GM12878 (cell line): ENCODE data around the gene VMP1. TPM values are rescaled to one million over a fixed set of nuclear protein-coding genes. Genes with fewer than 3 reads are reported as not detected.

Source experiments
- ATAC-seq: fragments of 200-7000 bp; cut with Tn5 transposase; 3 replicates; pipeline ENCODE4 v1.9.1; 2020; ENCODE audit warnings: mild to moderate bottlenecking, moderate library complexity
- BruUV-seq: library from RNA; stranded (reverse); fragments of 400-500 nt; replicated peaks from 2 replicates; lab custom pipeline; 2021; lab: Mats Ljungman, UMichigan
- CTCF ChIA-PET: fragments of 300-600 bp; sonication (Branson Sonifier 250); formaldehyde crosslinking; extraction: SDS; loops from one replicate; lab custom pipeline; 2021; ENCODE audit warnings: inconsistent platforms; lab: Yijun Ruan, JAX
- POLR2A ChIA-PET: fragments of 350-600 bp; formaldehyde crosslinking; extraction: SDS; loops from one replicate; lab custom pipeline; 2021; ENCODE audit warnings: inconsistent platforms; lab: Charles Lee
- RAD21 ChIA-PET: fragments of 300-600 bp; sonication (Branson Sonifier 250); formaldehyde crosslinking; loops from one replicate; lab custom pipeline; 2023; ENCODE audit warnings: antibody characterized with exemption; ENCODE audit not compliant: unreplicated experiment; lab: Charles Lee
- SMC1A ChIA-PET: fragments of 300-600 bp; sonication (Branson Sonifier 250); formaldehyde crosslinking; loops from one replicate; lab custom pipeline; 2023; ENCODE audit not compliant: unreplicated experiment, uncharacterized antibody; lab: Charles Lee
- DNase-seq: peaks from one replicate; pipeline ENCODE4 v3.0.0-alpha.2; 2011; ENCODE audit warnings: low read depth, low spot score
- FAIRE-seq: peaks from 3 replicates; lab custom pipeline; 2011; peaks lifted over from hg19 to GRCh38; lab: Jason Lieb, UNC
- H2AFZ ChIP-seq: 2 replicates; pipeline ENCODE4 v1.6.0; 2011; ENCODE audit warnings: low read depth, low read length, control low read depth; ENCODE audit not compliant: control insufficient read depth
- H3K27ac ChIP-seq: 2 replicates; pipeline ENCODE4 v1.5.1; 2011; ENCODE audit warnings: control low read depth; ENCODE audit not compliant: control insufficient read depth, insufficient read depth
- H3K27me3 ChIP-seq, 2 experiments: replicated peaks in 1 of 2; 2 replicates each; pipeline versions ENCODE4 v1.6.0 to v1.6.1; 2011; ENCODE audit warnings: low read length in 1 of 2; ENCODE audit not compliant: control insufficient read depth in 2 of 2, insufficient read depth in 2 of 2
- H3K36me3 ChIP-seq, 2 experiments: 2 replicates each; pipeline ENCODE4 v1.5.1; 2011; ENCODE audit warnings: low read length in 1 of 2; ENCODE audit not compliant: control insufficient read depth in 2 of 2, insufficient read depth in 2 of 2
- H3K4me1 ChIP-seq: 2 replicates; pipeline ENCODE4 v1.6.1; 2011; ENCODE audit warnings: mild to moderate bottlenecking, low read length, moderate library complexity, mixed read lengths; ENCODE audit not compliant: control insufficient read depth, insufficient read depth
- H3K4me2 ChIP-seq: 2 replicates; pipeline ENCODE4 v1.6.0; 2011; ENCODE audit warnings: control low read depth; ENCODE audit not compliant: control insufficient read depth, insufficient read depth
- H3K4me3 ChIP-seq: fragments of 200-600 bp; sonication (generic); 2 replicates; pipeline ENCODE4 v1.5.1; 2016
- H3K79me2 ChIP-seq: 2 replicates; pipeline ENCODE4 v1.6.0; 2011; ENCODE audit warnings: low read length; ENCODE audit not compliant: control insufficient read depth, insufficient read depth
- H3K9ac ChIP-seq: 2 replicates; pipeline ENCODE4 v1.8.0; 2011; ENCODE audit warnings: low read length, control low read depth, mixed read lengths; ENCODE audit not compliant: control insufficient read depth, insufficient read depth
- H3K9me3 ChIP-seq: replicated peaks from 3 replicates; pipeline ENCODE4 v1.5.1; 2011; ENCODE audit warnings: mild to moderate bottlenecking, low read length; ENCODE audit not compliant: control insufficient read depth, insufficient read depth
- H4K20me1 ChIP-seq: 2 replicates; pipeline ENCODE4 v1.6.0; 2011; ENCODE audit not compliant: control insufficient read depth, insufficient read depth
- CBX3 ChIP-seq: fragments of 200-600 bp; sonication (generic); IDR thresholded peaks from 2 replicates; pipeline ENCODE4 v1.6.1; 2016; ENCODE audit warnings: low read depth, borderline replicate concordance
- FOXK2 ChIP-seq: fragments of 450-650 bp; IDR thresholded peaks from 2 replicates; pipeline ENCODE4 v1.6.1; 2017; ENCODE audit warnings: mild to moderate bottlenecking, moderate library complexity
- KAT2A ChIP-seq: conservative IDR thresholded peaks from 2 replicates; pipeline ENCODE4 v1.6.1; 2011; ENCODE audit warnings: low read depth, low read length; ENCODE audit not compliant: control insufficient read depth
- PAX5 ChIP-seq: IDR thresholded peaks from 2 replicates; pipeline ENCODE4 v1.6.1; 2011; ENCODE audit warnings: low read depth, low read length, borderline replicate concordance
- POLR2AphosphoS5 ChIP-seq: IDR thresholded peaks from 2 replicates; pipeline ENCODE4 v1.6.1; 2011; ENCODE audit warnings: mild to moderate bottlenecking, low read length, inconsistent platforms
- RB1 ChIP-seq: fragments of 450-650 bp; formaldehyde crosslinking; IDR thresholded peaks from 2 replicates; pipeline ENCODE4 v1.6.1; 2017; ENCODE audit warnings: mild to moderate bottlenecking, borderline replicate concordance
- SP1 ChIP-seq: IDR thresholded peaks from one replicate; pipeline ENCODE4 v1.6.1; 2011; ENCODE audit warnings: low read depth, low read length
- WGBS: methylation state at CpG from one replicate; pipeline ENCODE4 v1.1.6; 2016; ENCODE audit warnings: low lambda C conversion rate; ENCODE audit not compliant: insufficient replicate concordance, insufficient coverage; ENCODE audit errors: missing lambda C conversion rate; 5-methylcytosine and 5-hydroxymethylcytosine counted together
- in situ Hi-C: fragments of 300-500 bp; cut with MboI; formaldehyde crosslinking; loops from 9 replicates; pipeline ENCODE4 v1.14.3; 2018; ENCODE audit warnings: mixed read lengths
- intact Hi-C: fragments of 100-400 bp; cut with micrococcal nuclease; formaldehyde crosslinking; loops from one replicate; pipeline ENCODE4 v1.14.2; 2022; ENCODE audit not compliant: unreplicated experiment
- polyA plus RNA-seq, 11 experiments: library from polyadenylated mRNA; depleted of rRNA in 4 of 11; unstranded in 6 of 11; stranded (reverse) in 5 of 11; fragments of >200 nt; fragmentation: Nextera tagmentation in 4 of 11; fragmentation: Illumina TruSeq in 1 of 11; extraction: Ambion mirVana in 4 of 11; extraction: Trizol in 1 of 11; gene quantifications; 1 replicate in 1 of 11; 2 replicates in 10 of 11; pipeline versions ENCODE4 v1.2.1 to v1.2.3, GENCODE V29; 2011 to 2016; ENCODE audit warnings: inconsistent platforms in 2 of 11, missing spikeins in 2 of 11, low read depth in 1 of 11
- total RNA-seq, 4 experiments: library from RNA; depleted of rRNA in 3 of 4; stranded (reverse); fragments of >200 nt in 3 of 4; fragmentation: Illumina TruSeq in 1 of 4; extraction: Trizol in 1 of 4; gene quantifications; 2 replicates each; pipeline versions ENCODE4 v1.2.1 to v1.2.3, GENCODE V29; 2013 to 2021
- TF ChIP-seq, protein P1 (sequence below): fragments of 450-650 bp; IDR thresholded peaks from 2 replicates; pipeline ENCODE4 v1.6.1; 2016; ENCODE audit warnings: mild to moderate bottlenecking

The VMP1 gene
- total and polyA plus RNA-seq, 10 of the 15 experiments (the other 5 are each of a cell fraction or from before 2014, with no cell fraction given): 88.4 to 199 (median 132) TPM

DNA sequence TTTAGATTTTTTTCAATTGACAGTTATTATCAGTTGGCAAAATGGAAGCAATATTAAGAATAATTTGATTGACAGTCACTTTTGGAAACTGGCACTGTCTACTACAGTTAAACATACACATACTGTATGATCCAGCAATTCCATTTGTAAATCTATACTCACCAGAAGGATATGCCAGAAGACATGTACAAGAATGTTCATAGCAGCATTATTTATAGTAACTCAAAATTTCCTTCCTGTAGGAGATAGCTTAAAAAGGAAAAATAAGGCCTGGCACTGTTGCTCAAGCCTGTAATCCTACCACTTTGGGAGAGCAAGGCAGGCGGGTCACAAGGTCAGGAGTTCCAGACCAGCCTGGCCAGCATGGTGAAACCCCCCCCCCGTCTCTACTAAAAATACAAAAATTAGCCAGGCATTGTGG lies 89.3 kb downstream of the VMP1 start:
- Histone ChIP-seq H3K4me3 (no peak overlapping the region), H3K79me2 (no peaks in the 10 kb centered on the region), H3K9me3 (no peaks in the 10 kb centered on the region), H3K4me2 (no peak overlapping the region), H3K9ac (no peak overlapping the region), H4K20me1 (no peaks in the 10 kb centered on the region), H3K36me3 (no peaks in the 10 kb centered on the region; a peak in 1 of 4 replicates), H2AFZ (no peak overlapping the region), H3K27ac (no peak overlapping the region), H3K4me1 (no peaks in the 10 kb centered on the region), H3K27me3 (no peaks in the 10 kb centered on the region)
- SMC1A ChIA-PET: interaction anchor here (0.8 to 1.1 kb wide), 3 partner anchors 9 to 23 kb away, joined by 3 to 5 read pairs (median 3); no protein-coding TSS in a partner anchor
- in situ Hi-C loops: no loop called here
- RAD21 ChIA-PET: interaction anchor here (0.7 kb wide), 1 partner anchor 29 kb away, joined by 3 read pairs; no protein-coding TSS in a partner anchor
- DNase-seq (no peak), ATAC-seq (no peak), FAIRE-seq (no peak)
- TF ChIP-seq, protein P1, sequence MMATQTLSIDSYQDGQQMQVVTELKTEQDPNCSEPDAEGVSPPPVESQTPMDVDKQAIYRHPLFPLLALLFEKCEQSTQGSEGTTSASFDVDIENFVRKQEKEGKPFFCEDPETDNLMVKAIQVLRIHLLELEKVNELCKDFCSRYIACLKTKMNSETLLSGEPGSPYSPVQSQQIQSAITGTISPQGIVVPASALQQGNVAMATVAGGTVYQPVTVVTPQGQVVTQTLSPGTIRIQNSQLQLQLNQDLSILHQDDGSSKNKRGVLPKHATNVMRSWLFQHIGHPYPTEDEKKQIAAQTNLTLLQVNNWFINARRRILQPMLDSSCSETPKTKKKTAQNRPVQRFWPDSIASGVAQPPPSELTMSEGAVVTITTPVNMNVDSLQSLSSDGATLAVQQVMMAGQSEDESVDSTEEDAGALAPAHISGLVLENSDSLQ: 0 out of 2 replicates have a peak, but pooled peaks have one; percentile 26
- no peak for TF ChIP-seq KAT2A
- no peak for TF ChIP-seq POLR2AphosphoS5
- POLR2A ChIA-PET: interaction anchor here (1.4 kb wide), 1 partner anchor 31 kb away, joined by 5 read pairs; no protein-coding TSS in a partner anchor
- CTCF ChIA-PET: interaction anchor here (1.1 kb wide), 1 partner anchor 31 kb away, joined by 3 read pairs; no protein-coding TSS in a partner anchor
- BruUV-seq: no TSS peak
- WGBS: 96% methylated on average over 2 of the region's 2 CpGs
- intact Hi-C loops: no loop called here

DNA sequence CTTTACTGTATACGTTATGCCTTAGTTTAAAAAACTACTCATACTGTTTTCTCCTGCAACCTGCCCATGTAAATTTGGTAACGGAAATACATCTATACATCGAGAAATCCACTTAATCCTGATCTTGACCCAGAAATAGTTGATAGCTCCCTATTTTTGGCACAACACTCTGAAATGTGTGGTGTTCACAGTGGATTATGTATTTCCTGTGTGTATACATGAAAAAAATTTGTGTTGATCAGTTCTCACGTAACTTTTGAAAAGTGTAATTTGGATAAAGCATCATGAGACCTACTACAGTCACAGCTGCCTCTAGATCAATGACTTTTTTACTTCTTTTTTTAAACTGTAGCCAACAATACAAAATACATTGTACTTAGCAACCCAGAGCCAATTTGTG lies 90.7 kb downstream of the VMP1 start:
- intact Hi-C loops: no loop called here
- no TSS peak for BruUV-seq
- Histone ChIP-seq H3K36me3 (no peaks in the 10 kb centered on the region; a peak in 1 of 4 replicates), H3K27me3 (no peaks in the 10 kb centered on the region), H3K4me3 (no peak overlapping the region), H3K9me3 (no peaks in the 10 kb centered on the region), H4K20me1 (no peaks in the 10 kb centered on the region), H3K9ac (no peak overlapping the region), H2AFZ (no peak overlapping the region), H3K4me2 (no peak overlapping the region), H3K4me1 (no peaks in the 10 kb centered on the region), H3K79me2 (no peaks in the 10 kb centered on the region), H3K27ac (no peak overlapping the region)
- ChIA-PET CTCF (interaction anchor here (1.0 kb wide), 1 partner anchor 29 kb away, joined by 5 read pairs; no protein-coding TSS in a partner anchor), POLR2A (interaction anchor here (0.6 to 1.4 kb wide), 2 partner anchors 30 to 56 kb away, joined by 5 to 6 read pairs; no protein-coding TSS in a partner anchor), SMC1A (interaction anchor here (0.7 to 1.0 kb wide), 4 partner anchors 9 to 43 kb away, joined by 3 to 5 read pairs (median 3); no protein-coding TSS in a partner anchor), RAD21 (no interaction called here)
- DNase-seq (no peak), FAIRE-seq (no peak), ATAC-seq (no peak)
- 86% methylated on average over 4 of the region's 4 CpGs for WGBS
- TF ChIP-seq PAX5 (no peak), CBX3 (no peak), SP1 (no peak), RB1 (no peak), FOXK2 (no peak)
- in situ Hi-C loops: no loop called here
